Measurements from ENCODE around the gene SUPT6H.

The SUPT6H gene

DNA sequence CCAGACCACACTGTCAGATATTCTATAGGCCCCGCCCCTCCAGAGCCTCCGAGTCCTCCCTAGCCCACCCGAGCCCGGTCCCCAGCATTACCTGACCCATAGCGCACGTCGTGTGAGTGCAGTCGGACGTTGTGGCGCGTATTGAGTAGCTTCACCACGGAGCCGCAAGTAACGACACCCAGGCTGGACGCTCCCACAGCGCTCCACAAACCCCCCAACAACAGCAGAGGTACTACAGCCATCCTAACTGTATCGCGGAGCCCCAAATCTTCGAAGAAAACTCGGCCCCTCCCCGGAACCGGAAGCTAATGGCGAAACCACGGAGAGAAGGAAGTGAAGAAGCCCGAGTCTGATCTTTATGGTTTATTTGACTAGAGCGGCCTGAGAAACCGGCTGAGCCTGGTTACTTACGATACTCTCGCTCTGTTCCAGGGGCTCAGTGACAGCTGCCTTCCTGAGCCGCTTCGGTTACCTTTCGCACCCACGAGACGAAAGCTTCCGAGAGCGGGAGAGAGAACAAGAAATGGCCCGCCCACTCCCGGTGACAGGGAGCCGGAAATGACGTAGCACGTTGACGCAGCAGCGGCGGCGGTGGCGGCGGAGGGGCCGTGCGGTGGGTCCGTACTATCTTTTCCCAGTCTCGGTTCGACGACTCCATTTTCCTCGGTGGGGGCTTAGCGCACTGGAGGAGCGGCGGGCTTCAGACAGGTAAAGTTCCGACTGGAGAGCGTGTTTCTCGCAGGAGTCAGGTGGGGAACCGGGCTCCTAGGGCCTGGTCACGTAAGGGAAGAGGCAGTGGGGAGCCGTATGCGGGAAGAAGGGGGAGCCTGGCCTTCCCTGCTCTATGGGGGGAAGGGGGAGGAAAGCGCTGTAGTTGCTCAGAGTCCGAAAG, at the start of gene SUPT6H, which contains the start of gene SDF2:
Gene SUPT6H, plus strand, starts transcription at position 571 of the 892 bp plus-strand sequence. CDS start 11,197 bp downstream, outside the sequence.
Gene SDF2, minus strand, starts transcription at position 272 of the 892 bp plus-strand sequence. Its CDS starts 30 bp downstream, at position 242.
- peak; percentile 92 to 98 (median 94) for DNase-seq (ENCODE audit: low read depth in 2 of 3, low spot score in 1 of 3)

DNA sequence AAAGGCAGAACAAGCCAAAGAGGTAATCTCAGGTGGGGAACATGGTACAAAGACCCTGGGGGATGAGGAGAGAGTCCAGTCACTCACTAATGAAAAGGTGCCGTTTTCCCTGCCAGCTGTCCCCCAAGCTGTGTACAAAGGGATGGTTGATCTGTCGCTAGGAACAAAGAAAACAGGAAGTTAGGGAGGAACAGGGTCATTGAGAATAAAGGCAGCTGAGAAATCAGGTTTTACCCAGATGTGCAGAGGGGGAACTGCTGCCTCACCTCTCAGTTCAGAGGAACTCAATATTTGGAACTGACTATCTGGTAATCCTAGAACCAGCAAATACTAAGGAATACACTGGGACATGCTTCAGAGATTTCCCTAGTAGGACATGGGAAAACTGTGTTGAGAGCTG, 49.5 kb upstream of the SUPT6H start:
- no peak for DNase-seq (ENCODE audit: low read depth in 2 of 3, low spot score in 1 of 3)

DNA sequence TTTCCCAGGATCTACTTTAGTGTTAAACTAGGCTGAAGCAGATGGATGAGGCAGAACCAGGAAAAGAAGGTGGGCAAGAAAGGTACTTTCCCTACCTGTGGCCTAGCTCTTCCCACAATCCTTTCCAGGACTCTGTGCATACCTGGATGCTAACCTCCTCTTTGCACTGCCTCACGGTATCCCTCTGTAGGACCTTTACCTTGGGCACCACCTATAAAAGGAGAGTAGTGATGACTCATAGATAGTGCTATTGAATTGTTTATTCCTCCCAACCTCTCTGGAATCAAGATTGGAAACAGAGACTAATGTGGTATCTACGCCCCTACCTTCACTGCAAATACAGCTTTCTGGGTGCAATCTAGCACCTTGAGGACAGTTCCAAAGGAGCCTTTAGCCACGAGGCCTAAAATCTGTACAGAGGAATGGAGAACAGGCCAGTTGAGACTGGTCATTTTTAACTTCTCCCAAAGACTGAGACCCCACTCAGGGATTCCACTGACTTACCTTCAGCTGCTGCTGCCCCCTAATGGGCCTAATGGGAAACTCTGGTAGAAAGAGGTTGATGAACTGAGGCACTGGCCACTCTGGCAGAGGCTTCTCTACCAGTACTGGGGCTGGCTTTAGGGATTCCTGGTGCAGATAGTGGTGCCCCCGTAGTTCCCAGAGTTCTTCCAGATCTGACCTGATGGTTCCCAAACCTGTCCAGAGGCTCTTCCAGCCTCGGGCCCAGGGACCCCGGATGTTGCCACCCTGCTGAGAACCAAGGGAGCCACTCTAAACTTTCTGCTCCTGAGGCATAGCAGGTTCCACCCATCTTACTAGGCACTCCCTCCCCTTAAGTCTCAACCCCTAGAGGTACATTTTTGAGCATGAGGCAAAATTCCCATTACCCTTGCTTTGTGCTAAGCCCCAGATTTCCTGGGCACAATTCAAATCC, 48.8 kb upstream of the SUPT6H start:
- peak in 1 of 3 donors; percentile 12 for DNase-seq (ENCODE audit: low read depth in 2 of 3, low spot score in 1 of 3)

DNA sequence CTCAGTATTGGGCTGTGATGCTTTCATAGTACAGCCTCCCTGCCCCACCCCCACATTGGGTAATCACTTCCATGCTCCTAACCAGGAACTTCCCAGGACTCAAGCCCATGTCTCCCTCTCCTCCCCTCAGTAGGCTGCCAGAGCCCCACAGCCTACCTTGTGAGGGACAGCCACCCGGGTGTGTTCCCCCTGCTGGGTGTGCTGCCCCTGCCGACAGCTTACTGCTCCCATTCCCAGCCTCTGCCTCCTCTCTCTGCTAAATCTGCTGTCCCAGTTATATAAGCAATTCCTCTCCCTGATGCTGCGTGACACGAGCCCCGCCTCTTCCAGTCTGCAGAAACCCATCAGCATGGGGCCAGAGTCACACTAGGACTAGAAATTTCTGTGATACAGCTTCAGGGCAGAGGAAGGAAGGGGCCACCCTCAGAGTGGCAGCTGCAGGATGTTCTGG, 48.0 kb upstream of the SUPT6H start, which contains the start of gene RSKR:
Gene RSKR, minus strand, starts transcription at position 255 of the 451 bp plus-strand sequence. Its CDS starts 24 bp downstream, at position 231.
- no peak for DNase-seq (ENCODE audit: low read depth in 2 of 3, low spot score in 1 of 3)

DNA sequence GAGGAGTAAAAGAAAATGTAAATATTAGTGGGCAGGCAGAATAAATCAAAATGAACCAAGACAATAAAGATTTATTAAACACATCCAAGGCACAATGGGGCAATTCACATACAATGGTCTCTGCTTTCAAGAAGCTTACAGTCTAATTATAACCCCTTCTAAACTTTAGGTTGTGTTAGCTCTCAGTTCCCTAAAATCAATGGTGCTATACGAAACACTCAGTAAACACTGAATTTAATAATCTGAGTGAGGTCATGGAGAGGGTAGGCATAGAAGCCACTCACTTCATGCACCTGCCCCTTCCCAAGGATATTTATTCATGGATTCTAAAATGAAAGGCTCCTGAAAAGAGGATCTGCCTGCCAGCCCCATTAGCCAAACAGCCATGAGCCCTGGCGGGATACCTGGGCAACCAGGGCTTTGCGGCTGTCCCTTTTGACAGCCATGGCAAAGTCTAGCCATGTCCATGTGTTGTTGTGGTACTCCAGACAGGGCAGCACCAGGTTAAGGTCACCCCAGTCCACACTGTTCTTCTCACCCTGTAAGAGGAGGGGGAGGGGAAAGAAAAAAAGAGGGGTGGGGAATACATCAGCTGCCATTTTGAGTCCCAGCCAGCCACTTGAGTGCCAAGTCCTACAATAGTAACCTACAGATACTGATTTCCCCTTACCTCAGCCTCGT, 46.6 kb upstream of the SUPT6H start:
- DNase-seq (ENCODE audit: low read depth in 2 of 3, low spot score in 1 of 3): no peak

DNA sequence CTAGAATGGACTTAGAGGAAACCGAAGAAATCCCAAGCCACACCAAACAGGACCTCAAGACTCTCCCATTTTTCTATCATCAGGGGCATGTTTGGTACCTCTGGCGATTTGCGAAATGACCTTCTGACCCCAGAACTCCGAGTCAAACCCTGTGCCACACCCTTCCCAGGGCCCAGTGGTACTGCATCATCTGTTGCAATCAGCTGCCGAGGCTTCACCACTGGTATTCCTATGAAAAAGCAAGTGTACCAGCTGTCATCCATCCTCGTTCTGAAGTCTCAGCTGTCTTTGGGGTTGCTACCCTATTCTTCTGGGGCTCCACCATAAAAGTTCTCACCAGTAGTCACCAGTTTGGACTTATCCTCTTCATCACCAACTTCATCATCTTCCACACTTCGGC, 45.7 kb upstream of the SUPT6H start:
- DNase-seq (ENCODE audit: low read depth in 2 of 3, low spot score in 1 of 3): no peak

DNA sequence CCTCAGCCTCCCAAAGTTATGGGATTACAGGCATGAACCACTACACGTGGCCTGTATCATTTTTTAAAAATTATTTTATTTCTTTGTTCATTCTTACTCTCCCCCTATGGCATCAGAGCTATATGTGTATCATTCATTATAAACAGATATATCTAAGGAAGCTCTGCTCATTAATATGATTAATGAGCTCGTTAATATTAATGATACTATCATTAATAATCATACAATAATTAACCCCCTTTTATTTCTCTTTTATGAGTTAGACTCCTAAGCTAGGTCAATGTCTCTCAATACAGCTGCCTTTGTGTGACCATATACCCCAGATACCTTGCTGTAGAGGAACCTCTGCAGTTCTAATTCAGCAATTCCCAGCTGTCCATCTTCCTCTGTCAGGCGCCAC, 43.5 kb upstream of the SUPT6H start:
- DNase-seq (ENCODE audit: low read depth in 2 of 3, low spot score in 1 of 3): no peak

DNA sequence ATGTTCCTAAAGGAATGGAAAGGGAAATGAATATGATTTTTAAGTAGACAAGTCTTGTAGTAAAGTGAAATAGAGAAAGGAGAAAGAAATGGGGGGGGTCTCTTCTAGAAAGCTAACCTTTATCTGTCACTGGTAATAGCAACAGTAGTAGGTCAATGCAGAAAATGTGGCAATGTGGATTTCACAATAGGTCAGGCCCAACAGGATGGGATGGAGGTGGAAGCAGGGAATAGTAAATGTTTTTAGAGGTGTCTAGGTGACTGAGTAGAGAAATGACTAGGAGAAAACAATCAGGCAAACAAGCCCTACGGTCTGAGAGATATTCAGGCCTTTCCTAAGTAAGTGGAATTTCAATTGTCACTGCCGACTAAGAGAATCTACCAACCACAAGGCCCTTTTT, 42.0 kb upstream of the SUPT6H start:
- DNase-seq (ENCODE audit: low read depth in 2 of 3, low spot score in 1 of 3): no peak

DNA sequence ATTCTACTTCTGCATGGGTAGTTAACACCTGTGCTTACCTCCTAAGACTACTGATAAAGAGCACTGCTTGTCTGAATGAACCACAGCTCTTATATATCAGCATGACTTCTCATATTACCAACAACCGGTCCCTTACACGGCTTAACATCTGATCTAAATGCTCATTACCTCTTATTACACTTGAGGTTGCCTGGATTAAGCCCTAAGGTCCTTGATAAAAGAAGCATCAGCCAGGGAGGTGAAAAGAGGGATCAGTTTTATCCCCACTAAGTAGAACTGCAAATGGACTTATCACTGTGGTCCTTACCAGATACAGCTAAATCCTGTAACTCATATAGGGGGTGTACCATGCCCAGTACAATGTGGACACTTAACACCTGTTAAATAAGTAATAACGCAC, 39.8 kb upstream of the SUPT6H start:
- no peak for DNase-seq (ENCODE audit: low read depth in 2 of 3, low spot score in 1 of 3)

DNA sequence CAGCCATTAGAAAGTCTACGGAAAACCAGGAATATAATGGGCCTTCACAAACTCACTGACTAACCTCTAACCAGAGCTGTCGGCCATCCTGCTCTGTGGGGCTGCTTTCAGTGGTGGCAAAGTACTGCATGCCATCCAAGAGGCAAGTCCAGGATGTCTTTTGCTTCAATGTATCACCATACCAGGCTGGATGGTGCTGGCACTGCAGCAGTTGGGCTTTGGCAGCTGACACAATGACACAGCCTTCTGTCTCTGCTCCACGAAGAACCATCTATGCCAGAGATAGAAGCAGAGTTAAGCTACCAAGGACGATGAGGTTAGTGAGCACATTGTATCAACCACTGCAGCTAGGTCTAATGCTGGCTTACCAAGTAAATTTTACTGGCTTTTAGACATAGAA, 38.3 kb upstream of the SUPT6H start:
- DNase-seq (ENCODE audit: low read depth in 2 of 3, low spot score in 1 of 3): no peak

DNA sequence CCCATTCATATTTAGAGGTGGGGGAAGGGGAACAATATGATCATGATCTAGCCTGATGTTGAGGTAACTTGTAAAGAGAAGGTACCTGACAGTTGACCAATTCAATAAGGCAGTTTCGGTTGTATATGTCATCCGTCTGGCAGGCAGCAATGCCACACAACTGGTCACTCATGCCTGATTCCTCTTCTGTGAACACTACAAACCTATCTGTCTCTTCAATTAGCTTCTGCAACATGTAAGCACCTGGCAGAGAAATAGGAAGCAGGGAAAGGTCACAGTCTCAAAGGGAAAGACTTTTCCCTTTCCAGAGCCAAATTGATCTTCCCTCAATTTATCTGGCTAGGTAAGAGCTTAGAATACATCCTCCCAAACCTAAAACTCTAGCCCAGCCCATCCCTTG, 37.9 kb upstream of the SUPT6H start:
- no peak for DNase-seq (ENCODE audit: low read depth in 2 of 3, low spot score in 1 of 3)

DNA sequence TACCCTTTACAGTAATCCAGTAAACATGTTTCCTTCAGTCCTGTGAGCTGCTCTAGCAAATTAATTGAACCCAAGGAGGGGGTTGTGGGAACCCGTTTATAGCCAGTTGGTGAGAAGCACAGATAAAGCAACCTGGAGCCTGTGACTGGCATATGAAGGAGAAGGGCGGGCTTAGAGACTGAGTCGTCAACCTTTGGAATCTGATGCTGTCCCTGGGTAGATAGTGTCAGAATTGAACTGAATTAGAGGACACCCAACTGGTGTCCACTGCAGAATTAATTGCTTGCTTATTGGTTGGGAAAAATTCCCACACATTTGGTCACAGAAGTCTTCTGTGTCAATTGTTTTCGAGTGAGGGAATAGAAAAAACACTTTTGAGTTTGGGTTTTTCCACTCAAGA, 35.2 kb upstream of the SUPT6H start:
- DNase-seq (ENCODE audit: low read depth in 2 of 3, low spot score in 1 of 3): no peak

DNA sequence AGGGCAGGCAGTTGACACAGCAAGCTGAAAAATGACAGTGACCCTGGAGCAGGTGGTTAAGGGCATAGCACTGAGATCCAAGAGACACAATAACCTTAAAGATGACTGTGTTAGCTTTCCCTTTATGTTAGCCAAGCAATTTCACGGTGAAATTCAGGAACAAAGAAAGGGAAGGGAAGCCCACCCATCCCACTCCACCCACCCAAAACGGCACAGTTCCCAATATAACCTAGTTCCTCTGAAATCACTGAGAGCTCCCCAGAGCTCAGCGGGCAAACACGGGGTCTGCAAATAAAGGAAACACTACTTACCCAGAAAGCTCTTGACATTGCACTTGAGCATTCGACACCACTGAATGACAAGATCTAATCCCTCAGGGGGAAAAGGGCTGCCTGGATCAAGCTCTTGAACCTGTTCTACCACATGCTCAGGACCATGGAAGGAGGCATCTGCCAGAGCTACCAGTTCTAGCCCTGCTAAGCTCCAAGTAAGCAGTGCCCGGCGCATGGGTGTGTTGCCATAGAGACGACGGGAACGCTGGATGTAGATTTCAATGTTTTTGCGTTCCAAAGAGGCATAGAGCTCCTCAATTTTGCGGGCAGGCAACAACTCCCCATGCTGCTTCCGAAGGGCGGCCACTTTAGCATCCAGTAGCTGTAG, 27.7 kb upstream of the SUPT6H start:
- DNase-seq (ENCODE audit: low read depth in 2 of 3, low spot score in 1 of 3): no peak

DNA sequence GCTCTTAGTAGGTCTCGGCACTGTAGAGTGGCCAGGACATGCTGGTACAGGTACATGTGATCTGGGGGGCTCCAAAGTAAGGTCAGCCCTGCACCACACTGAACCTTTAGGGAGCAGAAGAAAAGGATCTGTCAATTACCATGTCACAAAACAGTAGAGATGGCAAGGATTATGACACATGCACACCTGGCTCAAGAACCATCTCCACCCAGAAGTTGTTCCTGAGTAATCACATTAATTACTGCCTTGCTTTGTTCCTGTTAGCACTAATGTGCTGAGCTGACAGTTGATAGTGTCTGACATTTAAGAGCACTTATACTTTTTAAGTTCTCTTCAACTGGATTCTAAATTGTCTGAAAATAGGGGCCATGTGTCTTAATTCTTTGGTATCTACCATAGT, 26.5 kb upstream of the SUPT6H start:
- no peak for DNase-seq (ENCODE audit: low read depth in 2 of 3, low spot score in 1 of 3)

DNA sequence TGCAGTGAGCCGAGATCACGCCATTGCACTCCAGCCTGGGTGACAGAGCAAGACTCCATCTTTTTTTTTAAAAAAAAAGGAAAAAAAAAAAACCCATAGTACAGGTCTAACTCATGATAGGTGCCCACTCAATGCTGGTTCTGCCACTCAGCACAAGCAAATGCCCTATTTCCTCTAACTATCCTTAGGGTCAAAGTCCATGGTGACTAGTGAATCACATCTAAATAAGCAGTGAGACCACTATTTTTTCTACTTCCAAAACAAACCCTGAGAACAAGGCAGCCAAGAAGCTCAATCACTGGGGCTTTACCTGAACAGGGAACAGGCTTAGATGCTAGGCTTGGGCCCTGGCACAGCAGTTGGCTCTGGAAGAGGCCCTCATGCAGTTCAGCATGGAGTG, 20.4 kb upstream of the SUPT6H start:
- DNase-seq (ENCODE audit: low read depth in 2 of 3, low spot score in 1 of 3): no peak

DNA sequence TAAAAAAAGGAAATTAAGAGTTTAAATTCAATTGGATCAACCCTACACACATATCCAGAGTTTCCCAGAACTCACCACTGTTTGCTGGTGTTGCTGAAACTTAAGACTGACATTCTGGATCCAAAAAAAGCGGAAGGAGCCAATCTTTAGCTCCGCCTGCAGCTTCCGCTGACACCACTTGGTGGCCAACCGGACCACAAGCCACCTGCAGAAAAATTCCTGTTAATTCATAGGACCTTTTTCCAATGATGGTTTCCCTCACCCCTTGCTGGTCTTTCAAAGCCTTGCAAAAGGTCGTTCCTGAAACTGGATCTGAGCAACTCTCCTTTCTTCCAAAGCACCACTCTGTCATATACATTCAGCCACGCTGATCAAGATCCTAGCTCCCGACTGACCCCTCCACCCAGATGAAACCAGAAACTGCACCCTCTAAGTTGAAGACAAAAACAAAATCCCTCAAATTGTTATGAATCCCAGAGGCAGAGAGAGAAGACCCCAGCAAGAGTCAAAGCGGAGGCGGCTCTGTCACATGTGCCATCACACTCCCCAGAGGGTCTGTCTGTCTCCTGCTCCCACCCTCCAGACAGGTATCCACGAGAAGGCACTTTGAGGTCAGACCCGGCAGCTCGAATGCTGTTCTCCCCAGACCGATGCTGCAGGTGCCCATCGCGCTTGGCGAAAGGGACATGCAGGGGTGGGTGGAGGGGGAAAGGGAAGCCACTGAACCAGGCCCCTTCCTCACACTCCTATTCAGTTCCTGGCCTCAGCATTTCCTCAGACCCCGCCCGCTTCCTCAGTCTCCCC, 17.8 kb upstream of the SUPT6H start:
- DNase-seq (ENCODE audit: low read depth in 2 of 3, low spot score in 1 of 3): peak in 1 of 3 donors; percentile 21

DNA sequence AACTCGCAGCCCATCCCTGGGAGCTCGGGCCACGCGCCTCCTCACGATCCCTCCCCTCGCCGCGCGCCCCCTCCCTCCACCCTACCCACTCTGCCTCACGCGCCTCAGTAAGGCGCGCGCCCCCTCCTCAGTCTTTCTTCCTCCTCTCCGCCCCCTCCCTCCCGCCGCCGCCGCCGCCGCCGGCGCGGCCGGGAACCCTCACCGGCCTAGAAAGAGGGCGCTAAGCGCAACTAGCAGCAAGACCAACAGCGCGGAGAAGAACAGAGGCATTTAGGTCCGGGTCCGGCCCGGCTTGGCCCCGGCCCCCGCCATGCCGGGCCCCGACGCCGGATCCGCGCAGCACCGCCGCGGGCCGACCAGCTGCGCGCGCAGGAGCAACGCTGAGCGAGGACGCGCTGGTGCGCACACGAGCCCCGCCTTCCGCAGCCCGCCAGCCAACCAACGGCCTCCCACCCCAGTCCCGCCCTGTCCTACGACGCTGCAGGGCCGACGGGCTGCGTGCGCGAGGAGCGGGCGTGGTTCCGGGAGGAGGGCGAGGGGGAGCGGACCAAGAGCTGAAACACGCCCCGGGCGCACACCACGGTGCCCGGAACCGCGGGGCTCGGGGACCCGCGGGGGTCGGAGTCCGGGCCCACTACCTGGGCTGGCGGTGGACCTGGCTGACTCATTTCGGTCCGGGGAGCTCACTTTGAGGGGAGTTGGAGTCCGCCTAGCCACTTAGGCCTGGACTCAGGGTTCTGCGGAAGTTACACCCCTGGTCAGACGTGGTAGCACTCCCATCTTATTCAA, 17.0 kb upstream of the SUPT6H start, which contains the start of gene BLTP2:
Gene BLTP2, minus strand, starts transcription at position 372 of the 789 bp plus-strand sequence. Its CDS starts 102 bp downstream, at position 270.
- DNase-seq (ENCODE audit: low read depth in 2 of 3, low spot score in 1 of 3): peak; percentile 87 to 96 (median 93)

DNA sequence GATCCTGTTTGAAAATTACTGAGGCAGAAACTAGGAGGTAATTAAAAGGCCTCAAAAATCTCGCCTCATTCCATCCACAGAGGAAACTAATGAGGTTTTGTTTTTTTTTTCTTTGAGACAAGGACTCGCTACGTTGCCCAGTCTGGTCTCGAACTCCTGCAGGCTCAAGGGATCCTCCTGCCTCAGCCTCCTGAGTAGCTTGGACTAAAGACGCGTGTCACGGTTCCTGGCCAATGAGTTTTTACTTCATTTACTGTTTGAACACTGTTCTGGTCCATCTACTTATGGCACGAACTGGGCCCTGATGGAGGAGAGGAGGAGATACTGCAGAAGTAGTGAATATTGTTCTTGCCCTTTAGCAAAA, 16.4 kb upstream of the SUPT6H start:
- no peak for DNase-seq (ENCODE audit: low read depth in 2 of 3, low spot score in 1 of 3)
